GM12878 (cell line): Measurements from ENCODE around the gene LIM2. TPM values are rescaled to one million over a fixed set of nuclear protein-coding genes. Genes with fewer than 3 reads are reported as not detected.

ENCODE experiments used
- BHLHE40 ChIP-seq, 2 experiments: fragments of 450-650 bp in 1 of 2; IDR thresholded peaks; 2 replicates each; pipeline ENCODE4 v1.6.1; 2011 to 2017; ENCODE audit warnings: low read depth in 2 of 2, borderline replicate concordance in 1 of 2, improper control_type of control experiment in 1 of 2, low read length in 1 of 2, mild to moderate bottlenecking in 1 of 2
- CHD1 ChIP-seq: IDR thresholded peaks from 2 replicates; pipeline ENCODE4 v1.6.1; 2012; ENCODE audit warnings: low read depth, low read length, improper control_type of control experiment
- DPF2 ChIP-seq: fragments of 450-650 bp; IDR thresholded peaks from 2 replicates; pipeline ENCODE4 v1.6.1; 2017; ENCODE audit warnings: mild to moderate bottlenecking
- MEF2B ChIP-seq: fragments of 450-650 bp; IDR thresholded peaks from 2 replicates; pipeline ENCODE4 v1.6.1; 2018; ENCODE audit warnings: mild to moderate bottlenecking, moderate library complexity; ENCODE audit not compliant: partially characterized antibody, poor library complexity, severe bottlenecking
- RELA ChIP-seq: fragments of 450-650 bp; IDR thresholded peaks from 2 replicates; pipeline ENCODE4 v1.8.0; 2014; ENCODE audit warnings: borderline replicate concordance; ENCODE audit not compliant: partially characterized antibody
- polyA plus RNA-seq, 11 experiments: library from polyadenylated mRNA; depleted of rRNA in 4 of 11; unstranded in 6 of 11; stranded (reverse) in 5 of 11; fragments of >200 nt; fragmentation: Nextera tagmentation in 4 of 11; fragmentation: Illumina TruSeq in 1 of 11; extraction: Ambion mirVana in 4 of 11; extraction: Trizol in 1 of 11; gene quantifications; 1 replicate in 1 of 11; 2 replicates in 10 of 11; pipeline versions ENCODE4 v1.2.1 to v1.2.3, GENCODE V29; 2011 to 2016; ENCODE audit warnings: inconsistent platforms in 2 of 11, missing spikeins in 2 of 11, low read depth in 1 of 11
- total RNA-seq, 4 experiments: library from RNA; depleted of rRNA in 3 of 4; stranded (reverse); fragments of >200 nt in 3 of 4; fragmentation: Illumina TruSeq in 1 of 4; extraction: Trizol in 1 of 4; gene quantifications; 2 replicates each; pipeline versions ENCODE4 v1.2.1 to v1.2.3, GENCODE V29; 2013 to 2021
- TF ChIP-seq, protein P1 (sequence below): fragments of 150-350 bp; IDR thresholded peaks from 2 replicates; pipeline ENCODE4 v1.6.1; 2014; ENCODE audit warnings: mild to moderate bottlenecking, low read depth, low read length
- TF ChIP-seq, protein P2 (sequence below): fragments of 450-650 bp; conservative IDR thresholded peaks from 2 replicates; pipeline ENCODE4 v1.6.1; 2017; ENCODE audit warnings: mild to moderate bottlenecking, moderate library complexity

Gene LIM2
- total and polyA plus RNA-seq, 10 of the 15 experiments (the other 5 are each of a cell fraction or from before 2014, with no cell fraction given), result not detected

DNA sequence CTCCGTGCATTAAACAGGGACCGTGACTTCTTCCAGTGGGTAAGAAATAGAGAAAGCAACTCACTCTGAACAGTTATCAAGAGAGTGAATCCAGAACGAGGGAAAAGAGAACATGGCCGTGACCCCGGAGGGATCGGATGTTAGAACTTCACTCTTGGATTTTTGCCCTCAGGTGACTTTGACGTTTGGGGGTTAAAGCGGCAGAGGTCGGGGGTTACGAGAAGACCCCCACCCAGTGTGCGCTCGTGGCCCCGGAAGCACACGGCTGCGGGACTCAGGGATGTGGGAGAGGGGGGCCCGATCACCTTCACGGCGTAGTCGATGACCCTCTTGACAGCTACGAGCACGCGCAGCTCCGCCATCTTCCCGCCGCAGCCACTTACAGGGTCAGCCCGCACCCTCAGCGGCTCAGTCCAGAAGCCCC lies 21.8 kb downstream of the LIM2 start, which contains the start of gene ETFB (continued):
- peak in 1 of 2 experiments; percentile 69; a peak in 1 of 4 replicates for TF ChIP-seq BHLHE40 (IDR thresholded peaks at IDR 0.05; ENCODE audit: borderline replicate concordance in 1 of 2, low read depth in 2 of 2, low read length in 1 of 2)
- TF ChIP-seq RELA, result no peak
- TF ChIP-seq, protein P1, sequence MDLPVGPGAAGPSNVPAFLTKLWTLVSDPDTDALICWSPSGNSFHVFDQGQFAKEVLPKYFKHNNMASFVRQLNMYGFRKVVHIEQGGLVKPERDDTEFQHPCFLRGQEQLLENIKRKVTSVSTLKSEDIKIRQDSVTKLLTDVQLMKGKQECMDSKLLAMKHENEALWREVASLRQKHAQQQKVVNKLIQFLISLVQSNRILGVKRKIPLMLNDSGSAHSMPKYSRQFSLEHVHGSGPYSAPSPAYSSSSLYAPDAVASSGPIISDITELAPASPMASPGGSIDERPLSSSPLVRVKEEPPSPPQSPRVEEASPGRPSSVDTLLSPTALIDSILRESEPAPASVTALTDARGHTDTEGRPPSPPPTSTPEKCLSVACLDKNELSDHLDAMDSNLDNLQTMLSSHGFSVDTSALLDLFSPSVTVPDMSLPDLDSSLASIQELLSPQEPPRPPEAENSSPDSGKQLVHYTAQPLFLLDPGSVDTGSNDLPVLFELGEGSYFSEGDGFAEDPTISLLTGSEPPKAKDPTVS, result no peak
- TF ChIP-seq CHD1, result no peak; the same call in 1 of the 2 replicates
- 0 out of 2 replicates have a peak, but pooled peaks have one; percentile 40 for TF ChIP-seq DPF2
- TF ChIP-seq, protein P2, sequence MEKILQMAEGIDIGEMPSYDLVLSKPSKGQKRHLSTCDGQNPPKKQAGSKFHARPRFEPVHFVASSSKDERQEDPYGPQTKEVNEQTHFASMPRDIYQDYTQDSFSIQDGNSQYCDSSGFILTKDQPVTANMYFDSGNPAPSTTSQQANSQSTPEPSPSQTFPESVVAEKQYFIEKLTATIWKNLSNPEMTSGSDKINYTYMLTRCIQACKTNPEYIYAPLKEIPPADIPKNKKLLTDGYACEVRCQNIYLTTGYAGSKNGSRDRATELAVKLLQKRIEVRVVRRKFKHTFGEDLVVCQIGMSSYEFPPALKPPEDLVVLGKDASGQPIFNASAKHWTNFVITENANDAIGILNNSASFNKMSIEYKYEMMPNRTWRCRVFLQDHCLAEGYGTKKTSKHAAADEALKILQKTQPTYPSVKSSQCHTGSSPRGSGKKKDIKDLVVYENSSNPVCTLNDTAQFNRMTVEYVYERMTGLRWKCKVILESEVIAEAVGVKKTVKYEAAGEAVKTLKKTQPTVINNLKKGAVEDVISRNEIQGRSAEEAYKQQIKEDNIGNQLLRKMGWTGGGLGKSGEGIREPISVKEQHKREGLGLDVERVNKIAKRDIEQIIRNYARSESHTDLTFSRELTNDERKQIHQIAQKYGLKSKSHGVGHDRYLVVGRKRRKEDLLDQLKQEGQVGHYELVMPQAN, result peak; percentile 44; the same call in 1 of the 2 replicates
- TF ChIP-seq MEF2B, result no peak
